ENCODE measurements around the gene ACTR8. TPM values are rescaled to one million over a fixed set of nuclear protein-coding genes. Genes with fewer than 3 reads are reported as not detected.

Gene ACTR8
- polyA plus RNA-seq, 3 donors, result 8.3 to 12.2 (median 10.7) TPM

- Mint-ChIP-seq H3K36me3 (peaks cover 2 to 3% of the 10 kb centered on the region in 2 donors), H3K9me3 (peaks cover 0 to 10% (median 1%) of the 10 kb centered on the region in 7 donors), H3K4me1 (peaks cover 9% of the 10 kb centered on the region), H3K27ac (no peak overlapping the region), H3K27me3 (ENCODE audit: low read depth in 3 of 3) (peaks cover 55 to 73% (median 58%) of the 10 kb centered on the region in 3 donors), H3K4me3 (peak overlapping the region; percentile 74 to 92)
- no peak overlapping the region for H3K27ac ChIP-seq (ENCODE audit: low read depth in 1 of 2, low read length in 2 of 2)
- H3K9me3 ChIP-seq (replicated peaks in 1 of 2; ENCODE audit: control insufficient read depth in 1 of 2, insufficient read depth in 1 of 2, low read length in 2 of 2), result peaks cover 0 to 8% of the 10 kb centered on the region in 2 donors
- WGBS (ENCODE audit: insufficient coverage), result 20% methylated on average over 25 of the region's 25 CpGs
- DNase-seq, result no peak
- peaks cover 8 to 14% of the 10 kb centered on the region in 2 donors for H3K4me1 ChIP-seq (ENCODE audit: control insufficient read depth in 1 of 2, insufficient read depth in 2 of 2, low read length in 2 of 2)
- peak overlapping the region; percentile 80 for H3K4me2 ChIP-seq (replicated peaks; ENCODE audit: extremely low read depth, low read length, poor library complexity, severe bottlenecking)
- no peaks in the 10 kb centered on the region for H3K36me3 ChIP-seq (replicated peaks in 1 of 2; ENCODE audit: control insufficient read depth in 1 of 2, insufficient read depth in 2 of 2, low read length in 2 of 2)
- H2AFZ ChIP-seq (ENCODE audit: insufficient read depth, low read depth, low read length, poor library complexity, severe bottlenecking), result peak overlapping the region; percentile 77
- H3K27me3 ChIP-seq (ENCODE audit: control insufficient read depth in 2 of 2, insufficient read depth in 2 of 2, low read length in 2 of 2), result peaks cover 29 to 61% of the 10 kb centered on the region in 2 donors
- no peaks in the 10 kb centered on the region for H3K79me2 ChIP-seq (ENCODE audit: insufficient read depth, low read length)
- H4K20me1 ChIP-seq (ENCODE audit: insufficient read depth, low read length), result no peaks in the 10 kb centered on the region
- peak overlapping the region; percentile 51 for H3K9ac ChIP-seq (ENCODE audit: insufficient read depth, low read length, poor library complexity, severe bottlenecking)
- no peak for TF ChIP-seq CTCF (IDR thresholded peaks at IDR 0.05)
- peak overlapping the region; percentile 27 to 76 (median 31) for H3K4me3 ChIP-seq (replicated peaks in 1 of 3; ENCODE audit: low read depth in 2 of 3, low read length in 3 of 3)
- intact Hi-C loops (cut with micrococcal nuclease), result no loop called here
Observed at GRCh38 chr3:53845103-53845880, 36.7 kb downstream of the ACTR8 start.

- H3K27ac ChIP-seq (ENCODE audit: low read depth in 1 of 2, low read length in 2 of 2), result no peak overlapping the region
- Mint-ChIP-seq H3K4me1 (peaks cover 9% of the 10 kb centered on the region), H3K36me3 (peaks cover 2 to 3% of the 10 kb centered on the region in 2 donors), H3K9me3 (peaks cover 0 to 10% (median 1%) of the 10 kb centered on the region in 7 donors), H3K4me3 (peak overlapping the region in 1 of 2 donors; percentile 92), H3K27me3 (ENCODE audit: low read depth in 3 of 3) (peaks cover 58 to 69% (median 62%) of the 10 kb centered on the region in 3 donors), H3K27ac (peak overlapping the region in 2 of 7 donors; percentile 2 to 6)
- no peaks in the 10 kb centered on the region for H3K79me2 ChIP-seq (ENCODE audit: insufficient read depth, low read length)
- 99% methylated on average over 9 of the region's 9 CpGs for WGBS (ENCODE audit: insufficient coverage)
- no peak overlapping the region for H3K9ac ChIP-seq (ENCODE audit: insufficient read depth, low read length, poor library complexity, severe bottlenecking)
- H3K4me3 ChIP-seq (replicated peaks in 1 of 3; ENCODE audit: low read depth in 2 of 3, low read length in 3 of 3), result no peak overlapping the region
- H3K4me2 ChIP-seq (replicated peaks; ENCODE audit: extremely low read depth, low read length, poor library complexity, severe bottlenecking), result no peak overlapping the region
- peaks cover 0 to 8% of the 10 kb centered on the region in 2 donors for H3K9me3 ChIP-seq (replicated peaks in 1 of 2; ENCODE audit: control insufficient read depth in 1 of 2, insufficient read depth in 1 of 2, low read length in 2 of 2)
- intact Hi-C loops (cut with micrococcal nuclease), result no loop called here
- H3K4me1 ChIP-seq (ENCODE audit: control insufficient read depth in 1 of 2, insufficient read depth in 2 of 2, low read length in 2 of 2), result peaks cover 8 to 14% of the 10 kb centered on the region in 2 donors
- no peaks in the 10 kb centered on the region for H3K36me3 ChIP-seq (replicated peaks in 1 of 2; ENCODE audit: control insufficient read depth in 1 of 2, insufficient read depth in 2 of 2, low read length in 2 of 2)
- peaks cover 29 to 61% of the 10 kb centered on the region in 2 donors for H3K27me3 ChIP-seq (ENCODE audit: control insufficient read depth in 2 of 2, insufficient read depth in 2 of 2, low read length in 2 of 2)
- DNase-seq, result no peak
- TF ChIP-seq CTCF (IDR thresholded peaks at IDR 0.05), result no peak
- no peak overlapping the region for H2AFZ ChIP-seq (ENCODE audit: insufficient read depth, low read depth, low read length, poor library complexity, severe bottlenecking)
- no peaks in the 10 kb centered on the region for H4K20me1 ChIP-seq (ENCODE audit: insufficient read depth, low read length)
Observed at GRCh38 chr3:53844262-53845102, 37.5 kb downstream of the ACTR8 start.

Measured in CD14-positive monocyte (primary cell).